HepG2 (cell line): ENCODE data around the gene STK11. TPM values are rescaled to one million over a fixed set of nuclear protein-coding genes. Genes with fewer than 3 reads are reported as not detected.
A peak's percentile ranks its signal among the peaks of the same experiment; 100 is the strongest.

ENCODE experiments used
- EHMT2 ChIP-seq: fragments of 200-600 bp; sonication (generic); IDR thresholded peaks from 2 replicates; pipeline ENCODE4 v1.7.0; 2017; ENCODE audit warnings: antibody characterized with exemption, low read depth, low read length, borderline replicate concordance
- EP300 ChIP-seq, 3 experiments: sonication (generic) in 1 of 3; formaldehyde crosslinking in 1 of 3; IDR thresholded peaks; 2 replicates each; pipeline versions ENCODE4 v1.5.1 to v1.6.1; 2011 to 2020; ENCODE audit warnings: low read depth in 2 of 3, low read length in 2 of 3, borderline replicate concordance in 1 of 3, improper control_type of control experiment in 1 of 3, mild to moderate bottlenecking in 1 of 3, missing genetic modification reagents in 1 of 3, moderate library complexity in 1 of 3
- FOXK1 ChIP-seq: sonication (generic); formaldehyde crosslinking; IDR thresholded peaks from 2 replicates; pipeline ENCODE4 v1.4.0; 2020; ENCODE audit warnings: low read depth, missing genetic modification reagents, borderline replicate concordance
- HDAC6 ChIP-seq: fragments of 200-600 bp; sonication (generic); IDR thresholded peaks from 2 replicates; pipeline ENCODE4 v1.7.0; 2017; ENCODE audit warnings: mild to moderate bottlenecking, antibody characterized with exemption, low read length, low read depth
- NFIC ChIP-seq: IDR thresholded peaks from 2 replicates; pipeline ENCODE4 v1.6.1; 2012; ENCODE audit warnings: mild to moderate bottlenecking, low read length, inconsistent platforms
- NR2C2 ChIP-seq: sonication (generic); formaldehyde crosslinking; IDR thresholded peaks from 2 replicates; pipeline ENCODE4 v1.4.0; 2020; ENCODE audit warnings: missing genetic modification reagents, mild to moderate bottlenecking, moderate library complexity, borderline replicate concordance
- PAWR ChIP-seq: sonication (generic); formaldehyde crosslinking; IDR thresholded peaks from 2 replicates; pipeline ENCODE4 v1.4.0; 2020; ENCODE audit warnings: missing genetic modification reagents, mild to moderate bottlenecking, borderline replicate concordance
- SKI ChIP-seq: fragments of 450-650 bp; IDR thresholded peaks from one replicate; pipeline ENCODE4 v1.6.1; 2018; ENCODE audit warnings: mild to moderate bottlenecking; ENCODE audit not compliant: partially characterized antibody
- SNAPC4 ChIP-seq: sonication (generic); formaldehyde crosslinking; IDR thresholded peaks from 2 replicates; pipeline ENCODE4 v1.4.0; 2020; ENCODE audit warnings: mild to moderate bottlenecking, missing genetic modification reagents
- ZNF354B ChIP-seq: sonication (generic); formaldehyde crosslinking; IDR thresholded peaks from 2 replicates; pipeline ENCODE4 v1.8.0; 2022; ENCODE audit warnings: mild to moderate bottlenecking, missing genetic modification reagents
- ZNF446 ChIP-seq: sonication (generic); formaldehyde crosslinking; IDR thresholded peaks from 2 replicates; pipeline ENCODE4 v1.5.0; 2020; ENCODE audit warnings: mild to moderate bottlenecking, missing genetic modification reagents
- ZNF609 ChIP-seq: sonication (generic); formaldehyde crosslinking; IDR thresholded peaks from 2 replicates; pipeline ENCODE4 v1.4.0; 2020; ENCODE audit warnings: mild to moderate bottlenecking, missing genetic modification reagents, borderline replicate concordance
- ZSCAN21 ChIP-seq: sonication (generic); formaldehyde crosslinking; IDR thresholded peaks from 2 replicates; pipeline ENCODE4 v1.8.0; 2022; ENCODE audit warnings: mild to moderate bottlenecking, missing genetic modification reagents, moderate library complexity, borderline replicate concordance
- polyA plus RNA-seq, 8 experiments: library from polyadenylated mRNA; depleted of rRNA in 3 of 8; stranded (reverse) in 7 of 8; unstranded in 1 of 8; fragments of >200 nt; fragmentation: Illumina TruSeq in 4 of 8; extraction: Trizol in 4 of 8; gene quantifications; 2 replicates each; pipeline versions ENCODE4 v1.2.1 to v1.2.3, GENCODE V29; 2011 to 2016; ENCODE audit warnings: low read depth in 4 of 8, missing spikeins in 1 of 8, mixed read lengths in 1 of 8; ENCODE audit not compliant: insufficient read depth in 1 of 8
- total RNA-seq, 5 experiments: library from RNA; depleted of rRNA; stranded (reverse); fragments of >200 nt; fragmentation: Illumina TruSeq; extraction: Trizol; gene quantifications; 2 replicates each; pipeline ENCODE4 v1.2.3, GENCODE V29; 2016; ENCODE audit warnings: low read depth in 1 of 5

STK11 gene
- total and polyA plus RNA-seq, 2 of the 13 experiments (the other 11 are each of a cell fraction or from before 2014, with no cell fraction given): 27.5 to 43.6 TPM

- TF ChIP-seq NFIC (no peak), EHMT2 (no peak), ZNF446 (no peak; the same call in 1 of the 2 replicates), ZSCAN21 (CRISPR knock-in tag) (peak; percentile 59; the same call in 1 of the 2 replicates), PAWR (CRISPR knock-in tag) (no peak), HDAC6 (no peak), ZNF354B (CRISPR knock-in tag) (no peak), EP300 (IDR thresholded peaks at IDR 0.05; ENCODE audit: low read depth in 2 of 2, low read length in 2 of 2) (peak in 1 of 2 experiments; percentile 81; a peak in 2 of 4 replicates), EP300 (CRISPR knock-in tag; IDR thresholded peaks at IDR 0.05; ENCODE audit: borderline replicate concordance) (peak; percentile 80), ZNF609 (peak; percentile 90; the same call in 1 of the 2 replicates), SNAPC4 (CRISPR knock-in tag) (peak; percentile 71; the same call in 1 of the 2 replicates), FOXK1 (CRISPR knock-in tag) (peak; percentile 87), SKI (peak; percentile 90), NR2C2 (CRISPR knock-in tag) (peak; percentile 97)
- TF ChIP-seq, all 625 proteins: peak for 294
These were observed 39.3 kb downstream of the STK11 start (continued) for GRCh38 chr19:1244693-1245451.
